ENCODE data around the gene SPOCK1. TPM values are rescaled to one million over a fixed set of nuclear protein-coding genes. Genes with fewer than 3 reads are reported as not detected.

SPOCK1 gene
- total RNA-seq, 2 donors from 2014 or later = 2.1 to 8.5 TPM

DNA sequence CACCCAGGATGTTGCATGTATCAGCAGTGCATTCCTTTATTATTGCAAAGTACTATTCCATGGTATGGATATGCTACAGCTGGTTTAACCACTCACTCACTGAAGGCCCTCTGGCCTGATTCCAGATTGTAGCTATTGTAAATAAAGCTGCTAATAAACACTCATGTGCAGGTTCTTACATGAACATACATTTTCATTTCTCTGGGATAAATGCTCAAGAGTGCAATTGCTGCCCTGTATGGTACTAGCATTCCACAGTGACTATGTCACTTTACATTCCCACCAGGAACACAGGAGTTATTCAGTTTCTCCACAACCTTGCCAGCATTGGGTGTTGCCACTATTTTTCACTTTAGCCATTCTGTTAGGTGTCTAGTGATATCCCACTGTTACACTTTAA is 267.6 kb downstream of the SPOCK1 start:
- TF ChIP-seq, protein P1, sequence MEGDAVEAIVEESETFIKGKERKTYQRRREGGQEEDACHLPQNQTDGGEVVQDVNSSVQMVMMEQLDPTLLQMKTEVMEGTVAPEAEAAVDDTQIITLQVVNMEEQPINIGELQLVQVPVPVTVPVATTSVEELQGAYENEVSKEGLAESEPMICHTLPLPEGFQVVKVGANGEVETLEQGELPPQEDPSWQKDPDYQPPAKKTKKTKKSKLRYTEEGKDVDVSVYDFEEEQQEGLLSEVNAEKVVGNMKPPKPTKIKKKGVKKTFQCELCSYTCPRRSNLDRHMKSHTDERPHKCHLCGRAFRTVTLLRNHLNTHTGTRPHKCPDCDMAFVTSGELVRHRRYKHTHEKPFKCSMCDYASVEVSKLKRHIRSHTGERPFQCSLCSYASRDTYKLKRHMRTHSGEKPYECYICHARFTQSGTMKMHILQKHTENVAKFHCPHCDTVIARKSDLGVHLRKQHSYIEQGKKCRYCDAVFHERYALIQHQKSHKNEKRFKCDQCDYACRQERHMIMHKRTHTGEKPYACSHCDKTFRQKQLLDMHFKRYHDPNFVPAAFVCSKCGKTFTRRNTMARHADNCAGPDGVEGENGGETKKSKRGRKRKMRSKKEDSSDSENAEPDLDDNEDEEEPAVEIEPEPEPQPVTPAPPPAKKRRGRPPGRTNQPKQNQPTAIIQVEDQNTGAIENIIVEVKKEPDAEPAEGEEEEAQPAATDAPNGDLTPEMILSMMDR (IDR thresholded peaks at IDR 0.05) = no peak
- Histone ChIP-seq H3K27me3 (no peaks in the 10 kb centered on the region), H3K9me3 (no peaks in the 10 kb centered on the region), H3K4me1 (no peaks in the 10 kb centered on the region), H3K36me3 (no peaks in the 10 kb centered on the region), H3K4me3 (no peak overlapping the region), H3K27ac (no peak overlapping the region), H3K9ac (ENCODE audit: low read depth in 2 of 2, low read length in 2 of 2) (no peak overlapping the region)
- DNase-seq = no peak
- intact Hi-C loops (cut with DNase I) = no loop called here

DNA sequence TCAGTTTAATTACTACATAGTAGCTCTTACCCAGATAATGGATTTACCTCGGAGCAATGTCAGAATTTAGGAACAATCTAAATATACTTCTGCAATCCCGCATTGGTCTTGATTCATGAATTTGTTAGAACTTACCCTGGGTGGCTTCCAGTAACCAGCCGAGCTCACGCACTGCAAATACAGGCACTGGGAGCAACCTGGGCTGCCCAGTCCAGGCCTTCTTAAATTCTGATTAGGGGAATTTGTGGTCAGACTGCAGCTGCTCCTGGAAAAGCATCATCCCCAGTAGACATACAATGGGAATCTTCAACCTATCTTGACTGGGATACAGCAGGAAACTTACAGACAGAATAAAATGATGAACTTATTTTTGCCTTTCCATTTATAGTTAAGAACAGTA is 270.3 kb downstream of the SPOCK1 start:
- H3K27ac ChIP-seq = no peak overlapping the region
- H3K36me3 ChIP-seq = no peaks in the 10 kb centered on the region
- no peak for DNase-seq
- H3K27me3 ChIP-seq = no peaks in the 10 kb centered on the region
- intact Hi-C loops (cut with DNase I) = no loop called here
- TF ChIP-seq, protein P1 (IDR thresholded peaks at IDR 0.05) = no peak
- no peaks in the 10 kb centered on the region for H3K9me3 ChIP-seq
- no peaks in the 10 kb centered on the region for H3K4me1 ChIP-seq
- no peak overlapping the region for H3K9ac ChIP-seq (ENCODE audit: low read depth in 2 of 2, low read length in 2 of 2)
- no peak overlapping the region for H3K4me3 ChIP-seq

GRCh38 chr5:137226081-137226480 is 273.0 kb downstream of the SPOCK1 start:
- H3K27ac ChIP-seq = no peak overlapping the region

GRCh38 chr5:137223324-137224295 is 275.5 kb downstream of the SPOCK1 start:
- intact Hi-C loops (cut with DNase I) = no loop called here
- no peaks in the 10 kb centered on the region for H3K36me3 ChIP-seq
- H3K9ac ChIP-seq (ENCODE audit: low read depth in 2 of 2, low read length in 2 of 2) = no peak overlapping the region
- H3K27me3 ChIP-seq = no peaks in the 10 kb centered on the region
- no peak overlapping the region for H3K27ac ChIP-seq
- TF ChIP-seq, protein P1 (IDR thresholded peaks at IDR 0.05) = no peak
- no peaks in the 10 kb centered on the region for H3K4me1 ChIP-seq
- no peak for DNase-seq
- H3K9me3 ChIP-seq = no peaks in the 10 kb centered on the region
- no peak overlapping the region for H3K4me3 ChIP-seq

More at GRCh38 chr5:137226081-137226480, 273.0 kb downstream of the SPOCK1 start:
- no peak overlapping the region for H3K4me3 ChIP-seq
- no peaks in the 10 kb centered on the region for H3K36me3 ChIP-seq
- no peak for DNase-seq
- no peak overlapping the region for H3K9ac ChIP-seq (ENCODE audit: low read depth in 2 of 2, low read length in 2 of 2)
- intact Hi-C loops (cut with DNase I) = no loop called here
- TF ChIP-seq, protein P1 (IDR thresholded peaks at IDR 0.05) = no peak
- H3K4me1 ChIP-seq = no peaks in the 10 kb centered on the region
- no peaks in the 10 kb centered on the region for H3K9me3 ChIP-seq
- no peaks in the 10 kb centered on the region for H3K27me3 ChIP-seq

GRCh38 chr5:137221943-137222342 is 277.2 kb downstream of the SPOCK1 start:
- no peak overlapping the region for H3K9ac ChIP-seq (ENCODE audit: low read depth in 2 of 2, low read length in 2 of 2)
- H3K9me3 ChIP-seq = no peaks in the 10 kb centered on the region
- H3K4me1 ChIP-seq = no peaks in the 10 kb centered on the region
- TF ChIP-seq, protein P1 (IDR thresholded peaks at IDR 0.05) = no peak
- no peaks in the 10 kb centered on the region for H3K36me3 ChIP-seq
- no peak overlapping the region for H3K27ac ChIP-seq
- intact Hi-C loops (cut with DNase I) = no loop called here
- no peak overlapping the region for H3K4me3 ChIP-seq
- no peak for DNase-seq
- no peaks in the 10 kb centered on the region for H3K27me3 ChIP-seq
